ENCODE results near the gene THRA. TPM values are rescaled to one million over a fixed set of nuclear protein-coding genes. Genes with fewer than 3 reads are reported as not detected.

Gene THRA
- total RNA-seq, 1 donor from 2014 or later = 37.0 TPM

GRCh38 chr17:40060887-40061608 lies 1.7 kb upstream of the THRA start:
- H3K27ac Mint-ChIP-seq = peak overlapping the region; percentile 40
- TF ChIP-seq CTCF (conservative IDR thresholded peaks at IDR 0.05) = no peak
- no peaks in the 10 kb centered on the region for H3K9me3 Mint-ChIP-seq
- DNase-seq (ENCODE audit: extremely low spot score, unreplicated experiment) = no peak
- H3K36me3 Mint-ChIP-seq = no peaks in the 10 kb centered on the region
- H3K4me3 Mint-ChIP-seq = peak overlapping the region; percentile 84
- peaks cover 15% of the 10 kb centered on the region for H3K27me3 Mint-ChIP-seq
- H3K4me1 Mint-ChIP-seq (ENCODE audit: unreplicated experiment) = peaks cover 27% of the 10 kb centered on the region

GRCh38 chr17:40061609-40062038 lies 1.1 kb upstream of the THRA start:
- Mint-ChIP-seq H3K36me3 (no peaks in the 10 kb centered on the region), H3K4me3 (peak overlapping the region; percentile 84), H3K9me3 (no peaks in the 10 kb centered on the region), H3K27ac (peak overlapping the region; percentile 85), H3K27me3 (peaks cover 15% of the 10 kb centered on the region), H3K4me1 (ENCODE audit: unreplicated experiment) (peaks cover 30% of the 10 kb centered on the region)
- no peak for DNase-seq (ENCODE audit: extremely low spot score, unreplicated experiment)
- TF ChIP-seq CTCF (conservative IDR thresholded peaks at IDR 0.05) = no peak

- Mint-ChIP-seq H3K4me3 (peak overlapping the region; percentile 87), H3K27ac (no peak overlapping the region), H3K36me3 (no peaks in the 10 kb centered on the region), H3K9me3 (no peaks in the 10 kb centered on the region), H3K27me3 (peaks cover 7% of the 10 kb centered on the region), H3K4me1 (ENCODE audit: unreplicated experiment) (peaks cover 44% of the 10 kb centered on the region)
- DNase-seq (ENCODE audit: extremely low spot score, unreplicated experiment) = no peak
- peak; percentile 16 for TF ChIP-seq CTCF (conservative IDR thresholded peaks at IDR 0.05)
Observed at GRCh38 chr17:40063187-40063771, 514 bp downstream of the THRA start.

GRCh38 chr17:40063901-40064531 lies 1.3 kb downstream of the THRA start:
- peaks cover 6% of the 10 kb centered on the region for H3K27me3 Mint-ChIP-seq
- no peaks in the 10 kb centered on the region for H3K36me3 Mint-ChIP-seq
- H3K9me3 Mint-ChIP-seq = no peaks in the 10 kb centered on the region
- no peak for DNase-seq (ENCODE audit: extremely low spot score, unreplicated experiment)
- H3K4me3 Mint-ChIP-seq = peak overlapping the region; percentile 87
- H3K27ac Mint-ChIP-seq = peak overlapping the region; percentile 58
- TF ChIP-seq CTCF (conservative IDR thresholded peaks at IDR 0.05) = no peak
- H3K4me1 Mint-ChIP-seq (ENCODE audit: unreplicated experiment) = peaks cover 50% of the 10 kb centered on the region

- Mint-ChIP-seq H3K27me3 (peaks cover 6% of the 10 kb centered on the region), H3K4me1 (ENCODE audit: unreplicated experiment) (peaks cover 61% of the 10 kb centered on the region)
Observed at GRCh38 chr17:40064971-40065768, 2.4 kb downstream of the THRA start.

More at GRCh38 chr17:40064971-40065768, 2.4 kb downstream of the THRA start:
- Mint-ChIP-seq H3K27ac (peak overlapping the region; percentile 58), H3K4me3 (peak overlapping the region; percentile 87), H3K9me3 (no peaks in the 10 kb centered on the region), H3K36me3 (no peaks in the 10 kb centered on the region)
- TF ChIP-seq CTCF (conservative IDR thresholded peaks at IDR 0.05) = no peak
- DNase-seq (ENCODE audit: extremely low spot score, unreplicated experiment) = no peak
